HCT116 (cell line): ENCODE data around the gene NFATC3. TPM values are rescaled to one million over a fixed set of nuclear protein-coding genes. Genes with fewer than 3 reads are reported as not detected.

Experiments
- ATAC-seq: fragments of 200-7000 bp; cut with Tn5 transposase; 2 replicates; pipeline ENCODE4 v1.9.1; 2020; ENCODE audit warnings: mild to moderate bottlenecking, moderate library complexity
- BruUV-seq: library from RNA; stranded (reverse); fragments of 400-500 nt; replicated peaks from 2 replicates; lab custom pipeline; 2021; lab: Mats Ljungman, UMichigan
- CTCF ChIA-PET: fragments of 300-600 bp; sonication (Branson Sonifier 250); formaldehyde crosslinking; loops from one replicate; lab custom pipeline; 2021; ENCODE audit warnings: antibody characterized with exemption; lab: Charles Lee
- POLR2A ChIA-PET: fragments of 300-600, 350-600 bp; sonication (Branson Sonifier 250); formaldehyde crosslinking; loops from one replicate; lab custom pipeline; 2021; ENCODE audit warnings: antibody characterized with exemption; lab: Charles Lee
- RAD21 ChIA-PET, 2 experiments: fragments of 300-600 bp; sonication (Branson Sonifier 250); formaldehyde crosslinking; loops; one replicate each; lab custom pipeline; 2023; ENCODE audit warnings: low total read pairs in 2 of 2; ENCODE audit not compliant: uncharacterized antibody in 2 of 2, unreplicated experiment in 2 of 2, low non-redundant PET in 1 of 2; lab: Charles Lee
- DNase-seq: peaks from one replicate; pipeline ENCODE4 v3.0.0-alpha.2; 2010; ENCODE audit warnings: low read depth, low spot score
- H2AFZ ChIP-seq: fragments of 200-600 bp; shearing (Covaris generic), sonication (generic); 2 replicates; pipeline ENCODE4 v1.6.1; 2017; ENCODE audit warnings: low read depth, mixed run types, mixed read lengths, antibody characterized with exemption, low read length; ENCODE audit not compliant: poor library complexity, severe bottlenecking
- H3K27ac ChIP-seq: 2 replicates; pipeline ENCODE4 v1.5.1; 2012; ENCODE audit warnings: low read depth, low read length
- H3K27me3 ChIP-seq: fragments of 200-600 bp; sonication (generic); 2 replicates; pipeline ENCODE4 v1.6.1; 2016; ENCODE audit warnings: mixed run types, low read length, mixed read lengths; ENCODE audit not compliant: insufficient read depth
- H3K36me3 ChIP-seq, 2 experiments: fragments of 200-500 bp in 1 of 2; fragments of 200-600 bp in 1 of 2; sonication (Bioruptor generic) in 1 of 2; sonication (generic) in 1 of 2; 2 replicates each; pipeline versions ENCODE4 v1.5.1 to v1.6.1; 2014 to 2016; ENCODE audit warnings: low read length in 2 of 2, inconsistent platforms in 1 of 2, mixed read lengths in 1 of 2, mixed run types in 1 of 2; ENCODE audit not compliant: insufficient read depth in 2 of 2, control insufficient read depth in 1 of 2
- H3K4me1 ChIP-seq, 2 experiments: fragments of 200-600 bp in 1 of 2; sonication (generic) in 1 of 2; 2 replicates each; pipeline versions ENCODE4 v1.5.1 to v1.6.1; 2012 to 2017; ENCODE audit warnings: low read length in 2 of 2, inconsistent platforms in 1 of 2, mild to moderate bottlenecking in 1 of 2, mixed read lengths in 1 of 2, mixed run types in 1 of 2, moderate library complexity in 1 of 2; ENCODE audit not compliant: insufficient read depth in 2 of 2, control insufficient read depth in 1 of 2
- H3K4me2 ChIP-seq: fragments of 200-600 bp; sonication (generic); 2 replicates; pipeline ENCODE4 v1.6.1; 2017; ENCODE audit warnings: mixed run types, low read length, mixed read lengths
- H3K4me3 ChIP-seq, 2 experiments: fragments of 200-600 bp in 1 of 2; sonication (generic) in 1 of 2; replicated peaks in 1 of 2; 2 replicates each; pipeline ENCODE4 v1.5.1; 2011 to 2016; ENCODE audit warnings: low read length in 2 of 2, control low read depth in 1 of 2, low read depth in 1 of 2, mild to moderate bottlenecking in 1 of 2, mixed read lengths in 1 of 2, mixed run types in 1 of 2
- H3K79me2 ChIP-seq: fragments of 200-600 bp; sonication (generic); 2 replicates; pipeline ENCODE4 v1.6.1; 2017; ENCODE audit warnings: mild to moderate bottlenecking, mixed run types, low read length, moderate library complexity, mixed read lengths; ENCODE audit not compliant: insufficient read depth
- H3K9ac ChIP-seq: fragments of 200-600 bp; sonication (generic); 2 replicates; pipeline ENCODE4 v1.6.1; 2016; ENCODE audit warnings: low read length, mixed read lengths
- H3K9me2 ChIP-seq: fragments of 200-600 bp; sonication (generic), shearing (Covaris generic); 2 replicates; pipeline ENCODE4 v1.6.1; 2017; ENCODE audit warnings: mixed run types, mild to moderate bottlenecking, moderate library complexity; ENCODE audit not compliant: insufficient read depth
- H3K9me3 ChIP-seq, 2 experiments: fragments of 200-500 bp in 1 of 2; fragments of 200-600 bp in 1 of 2; sonication (Bioruptor generic) in 1 of 2; sonication (generic) in 1 of 2; 2 replicates each; pipeline ENCODE4 v1.6.1; 2014 to 2017; ENCODE audit warnings: low read length in 2 of 2, mixed read lengths in 2 of 2, inconsistent platforms in 1 of 2, low read depth in 1 of 2, mild to moderate bottlenecking in 1 of 2, mixed run types in 1 of 2, moderate library complexity in 1 of 2; ENCODE audit not compliant: control insufficient read depth in 1 of 2, insufficient read depth in 1 of 2
- H4K20me1 ChIP-seq: fragments of 200-600 bp; sonication (generic), shearing (Covaris generic); 2 replicates; pipeline ENCODE4 v1.6.1; 2017; ENCODE audit warnings: mixed run types, mild to moderate bottlenecking, moderate library complexity; ENCODE audit not compliant: insufficient read depth
- CEBPB ChIP-seq: IDR thresholded peaks from 2 replicates; pipeline ENCODE4 v1.6.1; 2012; ENCODE audit warnings: low read depth
- EGR1 ChIP-seq: IDR thresholded peaks from 2 replicates; pipeline ENCODE4 v1.6.1; 2012; ENCODE audit warnings: low read depth
- ELF1 ChIP-seq: IDR thresholded peaks from 2 replicates; pipeline ENCODE4 v1.6.1; 2012; ENCODE audit warnings: low read depth, borderline replicate concordance
- EZH2phosphoT487 ChIP-seq: fragments of 200-600 bp; IDR thresholded peaks from 2 replicates; pipeline ENCODE4 v1.6.1; 2018; ENCODE audit warnings: antibody characterized with exemption, borderline replicate concordance
- JUND ChIP-seq: IDR thresholded peaks from 2 replicates; pipeline ENCODE4 v1.6.1; 2012
- MAX ChIP-seq: IDR thresholded peaks from 2 replicates; pipeline ENCODE4 v1.6.1; 2012
- POLR2A ChIP-seq: IDR thresholded peaks from 2 replicates; pipeline ENCODE4 v1.7.0; 2011; ENCODE audit warnings: borderline replicate concordance; ENCODE audit not compliant: insufficient read depth, insufficient read length; ENCODE audit errors: extremely low read depth
- RAD21 ChIP-seq: IDR thresholded peaks from 2 replicates; pipeline ENCODE4 v1.6.1; 2012; ENCODE audit warnings: low read depth, mild to moderate bottlenecking
- REST ChIP-seq: IDR thresholded peaks from 2 replicates; pipeline ENCODE4 v1.6.1; 2012; ENCODE audit warnings: low read depth
- SIN3A ChIP-seq: IDR thresholded peaks from 2 replicates; pipeline ENCODE4 v1.6.1; 2012; ENCODE audit warnings: low read depth
- SP1 ChIP-seq: IDR thresholded peaks from 2 replicates; pipeline ENCODE4 v1.6.1; 2012; ENCODE audit warnings: low read depth
- SRF ChIP-seq: IDR thresholded peaks from 2 replicates; pipeline ENCODE4 v1.6.1; 2012; ENCODE audit warnings: low read depth
- TCF7L2 ChIP-seq: IDR thresholded peaks from 2 replicates; pipeline ENCODE4 v1.7.0; 2011; ENCODE audit warnings: borderline replicate concordance, inconsistent platforms; ENCODE audit not compliant: insufficient read depth, insufficient read length; ENCODE audit errors: extremely low read depth
- ZBTB33 ChIP-seq: IDR thresholded peaks from 2 replicates; pipeline ENCODE4 v1.6.1; 2011; ENCODE audit warnings: mild to moderate bottlenecking, low read length, moderate library complexity; ENCODE audit not compliant: insufficient replicate concordance; ENCODE audit errors: extremely low read depth
- ZFX ChIP-seq: fragments of 450-650 bp; IDR thresholded peaks from 2 replicates; pipeline ENCODE4 v1.6.1; 2017
- ZNF274 ChIP-seq: fragments of 200-500 bp; sonication (Bioruptor generic); IDR thresholded peaks from 2 replicates; pipeline ENCODE4 v1.6.1; 2014; ENCODE audit warnings: mild to moderate bottlenecking, low read depth, low read length, inconsistent platforms
- intact Hi-C: fragments of 100-400 bp; cut with micrococcal nuclease; formaldehyde crosslinking; loops from 2 replicates; pipeline ENCODE4 v1.10.0; 2022
- total RNA-seq: library from RNA; stranded (reverse); gene quantifications from one replicate; pipeline ENCODE4 v1.2.1, GENCODE V29; 2021; ENCODE audit not compliant: unreplicated experiment
- TF ChIP-seq, protein P1 (sequence below): IDR thresholded peaks from 2 replicates; pipeline ENCODE4 v1.6.1; 2012

The NFATC3 gene
- total RNA-seq, 1 experiment from 2014 or later, result 25.6 TPM

DNA sequence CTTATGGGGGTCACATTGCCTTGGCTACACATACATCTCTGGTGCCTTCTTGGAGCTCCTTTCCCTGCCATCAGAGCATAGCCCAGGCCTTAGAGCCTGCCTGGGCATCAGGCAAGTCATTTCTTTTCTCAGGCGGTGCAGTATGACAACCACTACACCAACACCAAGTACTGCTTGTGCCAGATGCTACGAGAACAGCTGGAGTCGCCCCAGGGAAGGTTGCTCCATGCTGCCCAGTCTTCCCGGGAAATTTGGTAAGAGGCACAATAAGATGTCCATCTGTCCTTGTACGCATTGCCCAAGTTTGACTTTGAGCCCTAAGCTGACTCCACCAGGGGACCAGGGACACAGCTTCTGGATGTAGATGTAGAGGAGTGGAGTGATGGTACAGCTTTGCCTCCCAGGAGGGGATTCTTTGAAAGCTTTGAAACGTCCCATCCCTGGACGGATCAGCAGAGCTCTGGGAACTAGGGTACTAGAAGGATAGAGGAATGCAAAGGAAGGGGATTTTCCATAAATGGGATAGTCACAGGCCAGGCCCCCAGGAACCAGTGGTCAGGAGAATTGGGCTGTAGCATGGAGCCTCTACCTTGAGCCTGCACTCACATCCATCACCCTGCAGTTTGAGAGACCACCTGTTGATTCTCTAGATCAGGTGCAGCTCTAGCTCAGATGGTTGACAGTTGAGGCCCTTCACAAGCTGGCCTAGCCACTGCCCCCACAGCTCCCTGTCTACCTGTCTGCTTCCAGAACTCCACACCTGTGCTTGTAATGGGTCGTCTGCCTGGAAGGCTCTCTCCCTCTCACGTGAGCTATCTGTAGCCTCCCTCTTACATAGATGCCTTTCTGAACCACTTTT lies 11.0 kb upstream of the NFATC3 start:
- RAD21 ChIA-PET, result interaction anchor here in 1 of 2 experiments (0.7 kb wide), 1 partner anchor 240 kb away, joined by 4 read pairs; no protein-coding TSS in a partner anchor
- Histone ChIP-seq H3K4me3 (no peak overlapping the region), H3K27ac (no peak overlapping the region), H3K4me2 (no peak overlapping the region), H3K79me2 (no peaks in the 10 kb centered on the region), H3K36me3 (peaks cover 17 to 34% of the 10 kb centered on the region in 2 experiments; a peak in 3 of 4 replicates), H2AFZ (no peak overlapping the region), H3K27me3 (no peaks in the 10 kb centered on the region), H3K4me1 (peaks cover 0 to 5% of the 10 kb centered on the region in 2 experiments; a peak in 1 of 4 replicates), H3K9ac (no peak overlapping the region), H3K9me2 (no peaks in the 10 kb centered on the region), H4K20me1 (no peaks in the 10 kb centered on the region), H3K9me3 (no peaks in the 10 kb centered on the region)
- CTCF ChIA-PET, result no interaction called here
- ATAC-seq (no peak), DNase-seq (no peak)
- intact Hi-C loops, result no loop called here
- BruUV-seq, result no TSS peak
- TF ChIP-seq ELF1 (no peak), TCF7L2 (no peak), EZH2phosphoT487 (no peak), SP1 (no peak), SRF (no peak), CEBPB (no peak), RAD21 (no peak), MAX (no peak), ZFX (no peak), POLR2A (no peak), ZNF274 (no peak), REST (no peak), ZBTB33 (no peak), JUND (no peak), EGR1 (no peak), SIN3A (no peak)
- TF ChIP-seq, protein P1, sequence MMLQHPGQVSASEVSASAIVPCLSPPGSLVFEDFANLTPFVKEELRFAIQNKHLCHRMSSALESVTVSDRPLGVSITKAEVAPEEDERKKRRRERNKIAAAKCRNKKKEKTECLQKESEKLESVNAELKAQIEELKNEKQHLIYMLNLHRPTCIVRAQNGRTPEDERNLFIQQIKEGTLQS, result no peak
- POLR2A ChIA-PET, result no interaction called here
